Measurements from ENCODE around the gene FOXN3. TPM values are rescaled to one million over a fixed set of nuclear protein-coding genes. Genes with fewer than 3 reads are reported as not detected.
"Not testable (repeated sequence)": the region's sequence is repeated elsewhere in the genome, so short reads cannot be mapped to it uniquely, and the experiment has no call there.

The FOXN3 gene
- total RNA-seq, 1 experiment from 2014 or later: 21.0 TPM

- no peak for DNase-seq (ENCODE audit: low read depth)
These were observed 285.9 kb downstream of the FOXN3 start for GRCh38 chr14:89131004-89131750.

- no peak for DNase-seq (ENCODE audit: low read depth)
These were observed 287.5 kb downstream of the FOXN3 start for GRCh38 chr14:89129570-89129969.

- DNase-seq (ENCODE audit: low read depth): no peak
These were observed 288.6 kb downstream of the FOXN3 start for GRCh38 chr14:89128311-89129026.

GRCh38 chr14:89126461-89126860 lies 290.6 kb downstream of the FOXN3 start:
- DNase-seq (ENCODE audit: low read depth): no peak

- no peak for DNase-seq (ENCODE audit: low read depth)
These were observed 291.8 kb downstream of the FOXN3 start for GRCh38 chr14:89125216-89125615.

- DNase-seq (ENCODE audit: low read depth): no peak
These were observed 293.2 kb downstream of the FOXN3 start for GRCh38 chr14:89123851-89124250.

GRCh38 chr14:89123215-89123614 lies 293.8 kb downstream of the FOXN3 start:
- DNase-seq (ENCODE audit: low read depth): no peak

- DNase-seq (ENCODE audit: low read depth): no peak
These were observed 294.9 kb downstream of the FOXN3 start for GRCh38 chr14:89121968-89122620.

- DNase-seq (ENCODE audit: low read depth): no peak
These were observed 300.0 kb downstream of the FOXN3 start for GRCh38 chr14:89117012-89117411.

- DNase-seq (ENCODE audit: low read depth): no peak
These were observed 302.9 kb downstream of the FOXN3 start for GRCh38 chr14:89114109-89114508.

- DNase-seq (ENCODE audit: low read depth): no peak
These were observed 304.3 kb downstream of the FOXN3 start for GRCh38 chr14:89112720-89113119.

GRCh38 chr14:89111766-89112543 lies 305.1 kb downstream of the FOXN3 start:
- DNase-seq (ENCODE audit: low read depth): not testable (repeated sequence)

- DNase-seq (ENCODE audit: low read depth): not testable (repeated sequence)
These were observed 305.8 kb downstream of the FOXN3 start for GRCh38 chr14:89111232-89111631.

- DNase-seq (ENCODE audit: low read depth): no peak
These were observed 306.9 kb downstream of the FOXN3 start for GRCh38 chr14:89110110-89110509.

- DNase-seq (ENCODE audit: low read depth): no peak
These were observed 308.4 kb downstream of the FOXN3 start for GRCh38 chr14:89108608-89109007.

- no peak for DNase-seq (ENCODE audit: low read depth)
These were observed 309.4 kb downstream of the FOXN3 start for GRCh38 chr14:89107626-89108025.

Data from LHCN-M2 (cell line).